Prostate gland (tissue), 2 donors: Measurements from ENCODE around the gene SMG6. TPM values are rescaled to one million over a fixed set of nuclear protein-coding genes. Genes with fewer than 3 reads are reported as not detected.

ENCODE experiments used
- DNase-seq: peaks from one replicate; pipeline ENCODE4 v3.0.0-alpha.2; 2019; ENCODE audit warnings: low spot score
- H3K27ac ChIP-seq, 2 donors: fragments of 200-600 bp; sonication (generic); 2 replicates each; pipeline ENCODE4 v1.5.1; 2017 to 2019
- H3K27me3 ChIP-seq: fragments of 200-600 bp; sonication (generic); replicated peaks from 2 replicates; pipeline ENCODE4 v1.5.1; 2019; ENCODE audit not compliant: insufficient read depth
- H3K36me3 ChIP-seq, 2 donors: fragments of 200-600 bp; sonication (generic); 1 replicate in 1 of 2; 2 replicates in 1 of 2; pipeline versions ENCODE4 v1.5.1 to v1.8.1; 2017 to 2019
- H3K4me1 ChIP-seq: fragments of 200-600 bp; sonication (generic); replicated peaks from 2 replicates; pipeline ENCODE4 v1.5.1; 2019
- H3K4me3 ChIP-seq, 2 donors: fragments of 200-600 bp; sonication (generic); 2 replicates each; pipeline ENCODE4 v1.5.1; 2017 to 2019
- H3K9me3 ChIP-seq: fragments of 200-600 bp; sonication (generic); 2 replicates; pipeline ENCODE4 v1.5.1; 2017
- POLR2A ChIP-seq: fragments of 450-650 bp; IDR thresholded peaks from one replicate; pipeline ENCODE4 v1.6.1; 2016; ENCODE audit warnings: antibody characterized with exemption, mild to moderate bottlenecking
- POLR2AphosphoS5 ChIP-seq: sonication (generic); formaldehyde crosslinking; IDR thresholded peaks from one replicate; pipeline ENCODE4 v1.6.1; 2017; ENCODE audit warnings: antibody characterized with exemption
- WGBS: methylation state at CpG from one replicate; pipeline ENCODE4 v1.1.5; 2018; 5-methylcytosine and 5-hydroxymethylcytosine counted together
- intact Hi-C: fragments of 100-400 bp; cut with DNase I; formaldehyde crosslinking; loops from one replicate; pipeline ENCODE4 v1.14.2; 2022
- total RNA-seq, 2 donors: library from RNA; depleted of rRNA; stranded (reverse); fragments of >200 nt; gene quantifications; one replicate each; pipeline ENCODE4 v1.1.0, GENCODE V29; 2016
- TF ChIP-seq, protein P1 (sequence below), 4 experiments: fragments of 200-600 bp in 2 of 4; fragments of 450-650 bp in 2 of 4; sonication (generic) in 2 of 4; IDR thresholded peaks; 1 replicate in 3 of 4; 2 replicates in 1 of 4; pipeline ENCODE4 v1.5.1; 2016 to 2019; ENCODE audit warnings: antibody characterized with exemption in 4 of 4, mild to moderate bottlenecking in 2 of 4, moderate library complexity in 2 of 4

The SMG6 gene
- total RNA-seq, 2 donors from 2014 or later, result 23.8 to 56.0 TPM

- no peak for DNase-seq
- 74% methylated on average over 10 of the region's 10 CpGs for WGBS
- no peaks in the 10 kb centered on the region for H3K27me3 ChIP-seq
- intact Hi-C loops, result loop anchor here (5.0 kb wide), 1 partner anchor 137 kb away; no protein-coding TSS in a partner anchor
- peaks cover 5% of the 10 kb centered on the region for H3K4me1 ChIP-seq
- TF ChIP-seq, protein P1, sequence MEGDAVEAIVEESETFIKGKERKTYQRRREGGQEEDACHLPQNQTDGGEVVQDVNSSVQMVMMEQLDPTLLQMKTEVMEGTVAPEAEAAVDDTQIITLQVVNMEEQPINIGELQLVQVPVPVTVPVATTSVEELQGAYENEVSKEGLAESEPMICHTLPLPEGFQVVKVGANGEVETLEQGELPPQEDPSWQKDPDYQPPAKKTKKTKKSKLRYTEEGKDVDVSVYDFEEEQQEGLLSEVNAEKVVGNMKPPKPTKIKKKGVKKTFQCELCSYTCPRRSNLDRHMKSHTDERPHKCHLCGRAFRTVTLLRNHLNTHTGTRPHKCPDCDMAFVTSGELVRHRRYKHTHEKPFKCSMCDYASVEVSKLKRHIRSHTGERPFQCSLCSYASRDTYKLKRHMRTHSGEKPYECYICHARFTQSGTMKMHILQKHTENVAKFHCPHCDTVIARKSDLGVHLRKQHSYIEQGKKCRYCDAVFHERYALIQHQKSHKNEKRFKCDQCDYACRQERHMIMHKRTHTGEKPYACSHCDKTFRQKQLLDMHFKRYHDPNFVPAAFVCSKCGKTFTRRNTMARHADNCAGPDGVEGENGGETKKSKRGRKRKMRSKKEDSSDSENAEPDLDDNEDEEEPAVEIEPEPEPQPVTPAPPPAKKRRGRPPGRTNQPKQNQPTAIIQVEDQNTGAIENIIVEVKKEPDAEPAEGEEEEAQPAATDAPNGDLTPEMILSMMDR (IDR thresholded peaks at IDR 0.05), result no peak
- no peak for TF ChIP-seq POLR2A
- TF ChIP-seq POLR2AphosphoS5, result no peak
- peak overlapping the region; percentile 24 to 28 for H3K27ac ChIP-seq
- no peaks in the 10 kb centered on the region for H3K9me3 ChIP-seq
- no peaks in the 10 kb centered on the region for H3K36me3 ChIP-seq
- H3K4me3 ChIP-seq, result no peak overlapping the region
Measured at GRCh38 chr17:2095536-2095910, 208.1 kb downstream of the SMG6 start.

GRCh38 chr17:2094891-2095535 is 208.6 kb downstream of the SMG6 start:
- Histone ChIP-seq H3K27me3 (no peaks in the 10 kb centered on the region), H3K4me3 (no peak overlapping the region), H3K36me3 (no peaks in the 10 kb centered on the region), H3K27ac (peak overlapping the region; percentile 24 to 28), H3K9me3 (no peaks in the 10 kb centered on the region), H3K4me1 (peaks cover 5% of the 10 kb centered on the region)
- no peak for TF ChIP-seq POLR2A
- TF ChIP-seq, protein P1 (IDR thresholded peaks at IDR 0.05), result peak; percentile 33 to 96 (median 86)
- TF ChIP-seq POLR2AphosphoS5, result peak; percentile 92
- peak; percentile 92 for DNase-seq
- intact Hi-C loops, result loop anchor here (5.0 kb wide), 2 partner anchors 38 to 137 kb away; partner anchors contain the start of gene HIC1
- WGBS, result 48% methylated on average over 12 of the region's 12 CpGs

- Histone ChIP-seq H3K36me3 (no peaks in the 10 kb centered on the region), H3K27me3 (no peaks in the 10 kb centered on the region), H3K27ac (no peak overlapping the region), H3K9me3 (no peaks in the 10 kb centered on the region), H3K4me1 (peaks cover 5% of the 10 kb centered on the region), H3K4me3 (no peak overlapping the region)
- intact Hi-C loops, result loop anchor here (5.0 kb wide), 1 partner anchor 36 kb away; the partner anchor contains the start of gene HIC1
- 69% methylated on average over 5 of the region's 5 CpGs for WGBS
- TF ChIP-seq, protein P1 (IDR thresholded peaks at IDR 0.05), result no peak
- no peak for TF ChIP-seq POLR2A
- no peak for TF ChIP-seq POLR2AphosphoS5
- no peak for DNase-seq
Measured at GRCh38 chr17:2093349-2093748, 210.2 kb downstream of the SMG6 start.

DNA sequence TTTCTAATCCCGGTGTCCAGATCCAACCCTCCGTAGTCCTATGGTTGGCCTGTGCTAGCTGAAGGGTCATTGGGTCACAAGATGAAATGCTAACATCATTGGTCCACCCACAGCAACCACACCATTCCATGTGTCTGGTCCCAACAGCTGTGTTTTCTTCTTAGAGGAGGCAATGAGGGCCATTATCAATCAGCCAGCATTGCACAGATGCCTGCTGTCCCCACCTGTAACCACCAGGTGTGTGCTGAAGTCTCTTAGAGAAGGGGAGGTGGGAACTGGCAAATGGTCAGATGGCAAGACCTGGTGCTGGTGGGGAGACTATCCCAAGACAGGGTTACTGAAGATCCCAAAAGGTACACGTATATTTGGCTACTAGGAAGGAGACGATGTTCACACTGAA is 211.3 kb downstream of the SMG6 start:
- 90% methylated on average over 4 of the region's 4 CpGs for WGBS
- Histone ChIP-seq H3K36me3 (no peaks in the 10 kb centered on the region), H3K4me3 (no peak overlapping the region), H3K27me3 (no peaks in the 10 kb centered on the region), H3K9me3 (no peaks in the 10 kb centered on the region), H3K4me1 (peaks cover 6% of the 10 kb centered on the region), H3K27ac (no peak overlapping the region)
- no peak for TF ChIP-seq POLR2AphosphoS5
- TF ChIP-seq POLR2A, result no peak
- TF ChIP-seq, protein P1 (IDR thresholded peaks at IDR 0.05), result no peak
- intact Hi-C loops, result loop anchor here (5.0 kb wide), 1 partner anchor 35 kb away; the partner anchor contains the start of gene HIC1
- no peak for DNase-seq
